ENCODE data around the gene PTH1R. TPM values are rescaled to one million over a fixed set of nuclear protein-coding genes. Genes with fewer than 3 reads are reported as not detected.

The PTH1R gene
- total RNA-seq, 4 donors from 2014 or later = 2.1 to 26.8 (median 14.5) TPM

- Histone ChIP-seq H3K4me1 (peaks cover 9 to 14% (median 11%) of the 10 kb centered on the region in 4 donors), H3K36me3 (peaks cover 20 to 40% (median 32%) of the 10 kb centered on the region in 4 donors), H3K9me3 (no peaks in the 10 kb centered on the region), H3K27me3 (no peaks in the 10 kb centered on the region), H3K4me3 (no peak overlapping the region), H3K27ac (replicated peaks in 1 of 4) (no peak overlapping the region)
- DNase-seq (ENCODE audit: extremely low spot score) = no peak
- TF ChIP-seq EP300 (IDR thresholded peaks at IDR 0.05) (no peak), CTCF (IDR thresholded peaks at IDR 0.05) (no peak), POLR2AphosphoS5 (IDR thresholded peaks at IDR 0.05) (no peak), POLR2A (IDR thresholded peaks at IDR 0.05; ENCODE audit: low read depth) (no peak)
- 68% methylated on average over 8 of the region's 8 CpGs for WGBS
- intact Hi-C loops (cut with DNase I) = no loop called here
Observed at GRCh38 chr3:46915297-46915822, 37.8 kb downstream of the PTH1R start.

GRCh38 chr3:46916278-46916677, 38.8 kb downstream of the PTH1R start:
- intact Hi-C loops (cut with DNase I) = no loop called here
- no peak overlapping the region for H3K27ac ChIP-seq (replicated peaks in 1 of 4)
- H3K27me3 ChIP-seq = no peaks in the 10 kb centered on the region
- H3K9me3 ChIP-seq = no peaks in the 10 kb centered on the region
- H3K36me3 ChIP-seq = peaks cover 29 to 49% (median 41%) of the 10 kb centered on the region in 4 donors
- peaks cover 9 to 14% (median 11%) of the 10 kb centered on the region in 4 donors for H3K4me1 ChIP-seq
- no peak overlapping the region for H3K4me3 ChIP-seq
- TF ChIP-seq CTCF (IDR thresholded peaks at IDR 0.05) (no peak), POLR2A (IDR thresholded peaks at IDR 0.05; ENCODE audit: low read depth) (no peak), POLR2AphosphoS5 (IDR thresholded peaks at IDR 0.05) (no peak), EP300 (IDR thresholded peaks at IDR 0.05) (no peak)
- no peak for DNase-seq (ENCODE audit: extremely low spot score)
- WGBS = 95% methylated on average over 1 of the region's 1 CpG

GRCh38 chr3:46916799-46917198, 39.3 kb downstream of the PTH1R start:
- no peak for DNase-seq (ENCODE audit: extremely low spot score)
- Histone ChIP-seq H3K9me3 (no peaks in the 10 kb centered on the region), H3K4me1 (peaks cover 9 to 14% (median 11%) of the 10 kb centered on the region in 4 donors), H3K36me3 (peaks cover 34 to 55% (median 47%) of the 10 kb centered on the region in 4 donors), H3K27me3 (no peaks in the 10 kb centered on the region), H3K4me3 (no peak overlapping the region), H3K27ac (replicated peaks in 1 of 4) (no peak overlapping the region)
- no peak for TF ChIP-seq POLR2AphosphoS5 (IDR thresholded peaks at IDR 0.05)
- no peak for TF ChIP-seq EP300 (IDR thresholded peaks at IDR 0.05)
- no peak for TF ChIP-seq POLR2A (IDR thresholded peaks at IDR 0.05; ENCODE audit: low read depth)
- TF ChIP-seq CTCF (IDR thresholded peaks at IDR 0.05) = no peak
- intact Hi-C loops (cut with DNase I) = no loop called here
- 89% methylated on average over 3 of the region's 3 CpGs for WGBS

GRCh38 chr3:46917257-46917656, 39.7 kb downstream of the PTH1R start:
- no peaks in the 10 kb centered on the region for H3K9me3 ChIP-seq
- peaks cover 9 to 14% (median 11%) of the 10 kb centered on the region in 4 donors for H3K4me1 ChIP-seq
- DNase-seq (ENCODE audit: extremely low spot score) = no peak
- intact Hi-C loops (cut with DNase I) = no loop called here
- H3K27me3 ChIP-seq = no peaks in the 10 kb centered on the region
- WGBS = 95% methylated on average over 3 of the region's 3 CpGs
- TF ChIP-seq POLR2AphosphoS5 (IDR thresholded peaks at IDR 0.05) = no peak
- TF ChIP-seq POLR2A (IDR thresholded peaks at IDR 0.05; ENCODE audit: low read depth) = no peak
- TF ChIP-seq EP300 (IDR thresholded peaks at IDR 0.05) = no peak
- no peak for TF ChIP-seq CTCF (IDR thresholded peaks at IDR 0.05)
- H3K27ac ChIP-seq (replicated peaks in 1 of 4) = no peak overlapping the region
- H3K4me3 ChIP-seq = no peak overlapping the region
- H3K36me3 ChIP-seq = peaks cover 39 to 59% (median 51%) of the 10 kb centered on the region in 4 donors

- 68% methylated on average over 1 of the region's 1 CpG for WGBS
- intact Hi-C loops (cut with DNase I) = no loop called here
Observed at GRCh38 chr3:46918202-46918601, 40.7 kb downstream of the PTH1R start.

More at GRCh38 chr3:46918202-46918601, 40.7 kb downstream of the PTH1R start:
- Histone ChIP-seq H3K4me3 (no peak overlapping the region), H3K4me1 (peaks cover 9 to 16% (median 12%) of the 10 kb centered on the region in 4 donors), H3K27ac (replicated peaks in 1 of 4) (no peak overlapping the region), H3K36me3 (peaks cover 42 to 69% (median 61%) of the 10 kb centered on the region in 4 donors), H3K27me3 (no peaks in the 10 kb centered on the region), H3K9me3 (no peaks in the 10 kb centered on the region)
- TF ChIP-seq CTCF (IDR thresholded peaks at IDR 0.05) (no peak), POLR2AphosphoS5 (IDR thresholded peaks at IDR 0.05) (no peak), EP300 (IDR thresholded peaks at IDR 0.05) (no peak), POLR2A (IDR thresholded peaks at IDR 0.05; ENCODE audit: low read depth) (no peak)
- DNase-seq (ENCODE audit: extremely low spot score) = no peak

All from esophagus muscularis mucosa (tissue), 4 donors.